Neural cell (in vitro differentiated cells): ENCODE measurements around the gene UGGT2. TPM values are rescaled to one million over a fixed set of nuclear protein-coding genes. Genes with fewer than 3 reads are reported as not detected.

Source experiments
- H2AFZ ChIP-seq: fragments of 200-600, 300-800 bp; sonication (generic), shearing (Covaris generic); 2 replicates; pipeline ENCODE4 v1.6.0; 2014; ENCODE audit warnings: low read depth, mild to moderate bottlenecking, antibody characterized with exemption, low read length, moderate library complexity
- H3F3A ChIP-seq: fragments of 200-600 bp; shearing (Covaris generic); 2 replicates; pipeline ENCODE4 v1.6.1; 2016; ENCODE audit warnings: mild to moderate bottlenecking, moderate library complexity, mixed read lengths, antibody characterized with exemption, low read length; ENCODE audit not compliant: insufficient read depth, poor library complexity, severe bottlenecking
- H3K27ac ChIP-seq: fragments of 200-600, 300-800 bp; sonication (generic), shearing (Covaris generic); 2 replicates; pipeline ENCODE4 v1.5.1; 2014; ENCODE audit warnings: mild to moderate bottlenecking, low read length, moderate library complexity
- H3K27me3 ChIP-seq: fragments of 300-800, 200-600 bp; sonication (generic), shearing (Covaris generic); 2 replicates; pipeline ENCODE4 v1.6.0; 2014; ENCODE audit warnings: mild to moderate bottlenecking, low read depth, low read length, moderate library complexity; ENCODE audit not compliant: insufficient read depth
- H3K36me3 ChIP-seq: fragments of 300-800, 200-600 bp; sonication (generic), shearing (Covaris generic); 2 replicates; pipeline ENCODE4 v1.5.1; 2014; ENCODE audit warnings: mild to moderate bottlenecking, antibody characterized with exemption, low read length, moderate library complexity; ENCODE audit not compliant: insufficient read depth
- H3K4me2 ChIP-seq: fragments of 300-800, 200-600 bp; sonication (generic), shearing (Covaris generic); 2 replicates; pipeline ENCODE4 v1.6.0; 2014; ENCODE audit warnings: mild to moderate bottlenecking, low read length
- H3K4me3 ChIP-seq: fragments of 300-800, 200-600 bp; sonication (generic), shearing (Covaris generic); 2 replicates; pipeline ENCODE4 v1.5.1; 2014; ENCODE audit warnings: mild to moderate bottlenecking, low read length, moderate library complexity
- H3K79me2 ChIP-seq: fragments of 200-600 bp; shearing (Covaris generic); replicated peaks from 2 replicates; pipeline ENCODE4 v1.6.0; 2014; ENCODE audit warnings: mild to moderate bottlenecking, low read length, moderate library complexity; ENCODE audit not compliant: insufficient read depth
- H3K9ac ChIP-seq: fragments of 300-800, 200-600 bp; sonication (generic), shearing (Covaris generic); 2 replicates; pipeline ENCODE4 v1.6.1; 2016; ENCODE audit warnings: mild to moderate bottlenecking, low read length, mixed read lengths
- H3K9me2 ChIP-seq: fragments of 200-600 bp; shearing (Covaris generic); 2 replicates; pipeline ENCODE4 v1.6.1; 2016; ENCODE audit warnings: mild to moderate bottlenecking, low read length, mixed read lengths; ENCODE audit not compliant: insufficient read depth
- H3K9me3 ChIP-seq: fragments of 200-600, 300-800 bp; sonication (generic), shearing (Covaris generic); 2 replicates; pipeline ENCODE4 v1.6.1; 2016; ENCODE audit warnings: mild to moderate bottlenecking, mixed run types, low read length, moderate library complexity, mixed read lengths
- H4K20me1 ChIP-seq: fragments of 200-600 bp; shearing (Covaris generic); 2 replicates; pipeline ENCODE4 v1.6.1; 2016; ENCODE audit warnings: mild to moderate bottlenecking, mixed run types; ENCODE audit not compliant: insufficient read depth
- CTCF ChIP-seq: fragments of 450-650 bp; IDR thresholded peaks from 2 replicates; pipeline ENCODE4 v1.5.1; 2014; ENCODE audit warnings: antibody characterized with exemption, mild to moderate bottlenecking, moderate library complexity; ENCODE audit not compliant: poor library complexity, severe bottlenecking
- EP300 ChIP-seq: fragments of 450-650 bp; conservative IDR thresholded peaks from 2 replicates; pipeline ENCODE4 v1.6.1; 2014; ENCODE audit warnings: antibody characterized with exemption, mild to moderate bottlenecking, moderate library complexity; ENCODE audit not compliant: poor library complexity, severe bottlenecking
- EZH2 ChIP-seq: fragments of 200-600, 300-800 bp; shearing (Covaris generic), sonication (generic); IDR thresholded peaks from 2 replicates; pipeline ENCODE4 v1.6.1; 2014; ENCODE audit warnings: antibody characterized with exemption, low read length, borderline replicate concordance, mild to moderate bottlenecking; ENCODE audit not compliant: insufficient read depth, poor library complexity, severe bottlenecking
- MXI1 ChIP-seq: fragments of 450-650 bp; conservative IDR thresholded peaks from 2 replicates; pipeline ENCODE4 v1.6.1; 2014; ENCODE audit warnings: antibody characterized with exemption, mild to moderate bottlenecking; ENCODE audit not compliant: poor library complexity, severe bottlenecking
- POLR2AphosphoS5 ChIP-seq: IDR thresholded peaks from 2 replicates; pipeline ENCODE4 v1.6.1; 2012
- RAD21 ChIP-seq: fragments of 450-650 bp; conservative IDR thresholded peaks from 2 replicates; pipeline ENCODE4 v1.6.1; 2014; ENCODE audit warnings: antibody characterized with exemption, mild to moderate bottlenecking, moderate library complexity
- SMC3 ChIP-seq: fragments of 450-650 bp; conservative IDR thresholded peaks from 2 replicates; pipeline ENCODE4 v1.6.1; 2014; ENCODE audit warnings: antibody characterized with exemption, mild to moderate bottlenecking, moderate library complexity; ENCODE audit not compliant: poor library complexity
- TAF1 ChIP-seq: IDR thresholded peaks from 2 replicates; pipeline ENCODE4 v1.6.1; 2012; ENCODE audit warnings: low read depth
- polyA plus RNA-seq: library from polyadenylated mRNA; depleted of rRNA; stranded (reverse); fragments of >200 nt; gene quantifications from 2 replicates; pipeline ENCODE4 v1.2.3, GENCODE V29; 2014
- TF ChIP-seq, protein P1 (sequence below): IDR thresholded peaks from 2 replicates; pipeline ENCODE4 v1.6.1; 2012; ENCODE audit warnings: borderline replicate concordance

UGGT2 gene
- polyA plus RNA-seq, 1 donor from 2014 or later: 35.3 TPM

- Histone ChIP-seq H3K9me3 (no peaks in the 10 kb centered on the region), H3F3A (no peaks in the 10 kb centered on the region), H3K4me3 (no peak overlapping the region), H3K27me3 (no peaks in the 10 kb centered on the region), H3K36me3 (no peaks in the 10 kb centered on the region), H4K20me1 (no peaks in the 10 kb centered on the region), H3K79me2 (no peaks in the 10 kb centered on the region), H3K9ac (no peak overlapping the region), H3K27ac (no peak overlapping the region), H2AFZ (no peak overlapping the region), H3K9me2 (no peaks in the 10 kb centered on the region), H3K4me2 (no peak overlapping the region)
- TF ChIP-seq, protein P1, sequence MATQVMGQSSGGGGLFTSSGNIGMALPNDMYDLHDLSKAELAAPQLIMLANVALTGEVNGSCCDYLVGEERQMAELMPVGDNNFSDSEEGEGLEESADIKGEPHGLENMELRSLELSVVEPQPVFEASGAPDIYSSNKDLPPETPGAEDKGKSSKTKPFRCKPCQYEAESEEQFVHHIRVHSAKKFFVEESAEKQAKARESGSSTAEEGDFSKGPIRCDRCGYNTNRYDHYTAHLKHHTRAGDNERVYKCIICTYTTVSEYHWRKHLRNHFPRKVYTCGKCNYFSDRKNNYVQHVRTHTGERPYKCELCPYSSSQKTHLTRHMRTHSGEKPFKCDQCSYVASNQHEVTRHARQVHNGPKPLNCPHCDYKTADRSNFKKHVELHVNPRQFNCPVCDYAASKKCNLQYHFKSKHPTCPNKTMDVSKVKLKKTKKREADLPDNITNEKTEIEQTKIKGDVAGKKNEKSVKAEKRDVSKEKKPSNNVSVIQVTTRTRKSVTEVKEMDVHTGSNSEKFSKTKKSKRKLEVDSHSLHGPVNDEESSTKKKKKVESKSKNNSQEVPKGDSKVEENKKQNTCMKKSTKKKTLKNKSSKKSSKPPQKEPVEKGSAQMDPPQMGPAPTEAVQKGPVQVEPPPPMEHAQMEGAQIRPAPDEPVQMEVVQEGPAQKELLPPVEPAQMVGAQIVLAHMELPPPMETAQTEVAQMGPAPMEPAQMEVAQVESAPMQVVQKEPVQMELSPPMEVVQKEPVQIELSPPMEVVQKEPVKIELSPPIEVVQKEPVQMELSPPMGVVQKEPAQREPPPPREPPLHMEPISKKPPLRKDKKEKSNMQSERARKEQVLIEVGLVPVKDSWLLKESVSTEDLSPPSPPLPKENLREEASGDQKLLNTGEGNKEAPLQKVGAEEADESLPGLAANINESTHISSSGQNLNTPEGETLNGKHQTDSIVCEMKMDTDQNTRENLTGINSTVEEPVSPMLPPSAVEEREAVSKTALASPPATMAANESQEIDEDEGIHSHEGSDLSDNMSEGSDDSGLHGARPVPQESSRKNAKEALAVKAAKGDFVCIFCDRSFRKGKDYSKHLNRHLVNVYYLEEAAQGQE: no peak
Measured at GRCh38 chr13:95862408-95862807, 190.8 kb downstream of the UGGT2 start.

- no peak overlapping the region for H3K27ac ChIP-seq
- H3K79me2 ChIP-seq: no peaks in the 10 kb centered on the region
- H4K20me1 ChIP-seq: no peaks in the 10 kb centered on the region
- no peaks in the 10 kb centered on the region for H3K36me3 ChIP-seq
- H2AFZ ChIP-seq: no peak overlapping the region
- H3K27me3 ChIP-seq: no peaks in the 10 kb centered on the region
- H3K9me3 ChIP-seq: no peaks in the 10 kb centered on the region
- no peaks in the 10 kb centered on the region for H3F3A ChIP-seq
- no peak overlapping the region for H3K4me2 ChIP-seq
- H3K4me3 ChIP-seq: no peak overlapping the region
- no peaks in the 10 kb centered on the region for H3K9me2 ChIP-seq
- no peak overlapping the region for H3K9ac ChIP-seq
- TF ChIP-seq SMC3 (no peak), CTCF (no peak), EZH2 (no peak), EP300 (no peak), MXI1 (no peak), TAF1 (no peak), POLR2AphosphoS5 (no peak), RAD21 (no peak)
- TF ChIP-seq, protein P1: no peak
Measured at GRCh38 chr13:95861296-95861695, 191.9 kb downstream of the UGGT2 start.
